Stimulated activated CD4-positive, alpha-beta T cell treated with anti-CD3 and anti-CD28 coated beads, TNF-alpha, amount 100 ng/mL, for 24 hours (primary cell): ENCODE data around the gene LRRC72.
"Not testable (repeated sequence)": the region's sequence is repeated elsewhere in the genome, so short reads cannot be mapped to it uniquely, and the experiment has no call there.

Experiments
- DNase-seq, 3 experiments: peaks; one replicate each; pipeline ENCODE4 v3.0.0-alpha.2; 2020; ENCODE audit warnings: low read depth in 3 of 3

The LRRC72 gene

GRCh38 chr7:16579216-16579615, 52.6 kb downstream of the LRRC72 start:
- no peak for DNase-seq

GRCh38 chr7:16581286-16581685, 54.7 kb downstream of the LRRC72 start:
- DNase-seq, result no peak

- no peak for DNase-seq
Observed at GRCh38 chr7:16583834-16584233, 57.2 kb downstream of the LRRC72 start.

- DNase-seq, result no peak
Observed at GRCh38 chr7:16585540-16585939, 58.9 kb downstream of the LRRC72 start.

- DNase-seq, result no peak
Observed at GRCh38 chr7:16586081-16586874, 59.7 kb downstream of the LRRC72 start.

- no peak for DNase-seq
Observed at GRCh38 chr7:16587129-16587528, 60.5 kb downstream of the LRRC72 start.

GRCh38 chr7:16587790-16588189, 61.2 kb downstream of the LRRC72 start:
- DNase-seq, result no peak

GRCh38 chr7:16589881-16590280, 63.3 kb downstream of the LRRC72 start:
- no peak for DNase-seq

- DNase-seq, result no peak
Observed at GRCh38 chr7:16590424-16590823, 63.8 kb downstream of the LRRC72 start.

- no peak for DNase-seq
Observed at GRCh38 chr7:16592395-16592794, 65.8 kb downstream of the LRRC72 start.

GRCh38 chr7:16594061-16594460, 67.4 kb downstream of the LRRC72 start:
- no peak for DNase-seq

- DNase-seq, result no peak
Observed at GRCh38 chr7:16594676-16595075, 68.1 kb downstream of the LRRC72 start.

- not testable (repeated sequence) for DNase-seq
Observed at GRCh38 chr7:16595596-16595995, 69.0 kb downstream of the LRRC72 start.

- DNase-seq, result no peak
Observed at GRCh38 chr7:16598015-16598414, 71.4 kb downstream of the LRRC72 start.

GRCh38 chr7:16599860-16600259, 73.2 kb downstream of the LRRC72 start:
- DNase-seq, result no peak

- DNase-seq, result no peak
Observed at GRCh38 chr7:16603633-16604032, 77.0 kb downstream of the LRRC72 start.

- DNase-seq, result no peak
Observed at GRCh38 chr7:16604054-16604453, 77.4 kb downstream of the LRRC72 start.

GRCh38 chr7:16606704-16607103, 80.1 kb downstream of the LRRC72 start:
- DNase-seq, result no peak

- DNase-seq, result no peak
Observed at GRCh38 chr7:16609842-16610450, 83.3 kb downstream of the LRRC72 start.

GRCh38 chr7:16611711-16612110, 85.1 kb downstream of the LRRC72 start:
- no peak for DNase-seq

GRCh38 chr7:16615228-16615627, 88.6 kb downstream of the LRRC72 start:
- DNase-seq, result no peak

- DNase-seq, result no peak
Observed at GRCh38 chr7:16616122-16616521, 89.5 kb downstream of the LRRC72 start.

- DNase-seq, result no peak
Observed at GRCh38 chr7:16616542-16616941, 89.9 kb downstream of the LRRC72 start.
